ACC112 (cell line): ENCODE measurements around the gene UMAD1.

Experiments
- H2AFZ ChIP-seq: fragments of 200-600 bp; sonication (generic); one replicate; pipeline ENCODE4 v1.6.0; 2017; ENCODE audit warnings: antibody characterized with exemption, low read length; ENCODE audit not compliant: unreplicated experiment
- H3K27ac ChIP-seq: fragments of 200-600 bp; sonication (generic); 2 replicates; pipeline ENCODE4 v1.5.1; 2014; ENCODE audit warnings: low read depth, mild to moderate bottlenecking, antibody characterized with exemption, low read length, moderate library complexity
- H3K27me3 ChIP-seq: fragments of 200-600 bp; sonication (generic); 2 replicates; pipeline ENCODE4 v1.6.1; 2014; ENCODE audit warnings: mild to moderate bottlenecking, antibody characterized with exemption, low read length, moderate library complexity, mixed read lengths; ENCODE audit not compliant: insufficient read depth
- H3K36me3 ChIP-seq: fragments of 200-600 bp; sonication (generic); 2 replicates; pipeline ENCODE4 v1.6.1; 2016; ENCODE audit warnings: mild to moderate bottlenecking, antibody characterized with exemption, low read length, moderate library complexity, mixed read lengths; ENCODE audit not compliant: insufficient read depth
- H3K4me1 ChIP-seq: fragments of 200-600 bp; sonication (generic); one replicate; pipeline ENCODE4 v1.6.1; 2016; ENCODE audit warnings: low read length, mixed read lengths; ENCODE audit not compliant: insufficient read depth, unreplicated experiment, control insufficient read depth
- H3K4me3 ChIP-seq: fragments of 200-600 bp; sonication (generic); 2 replicates; pipeline ENCODE4 v1.5.1; 2014; ENCODE audit warnings: mild to moderate bottlenecking, low read depth, low read length
- H3K79me2 ChIP-seq: fragments of 200-600 bp; sonication (generic); one replicate; pipeline ENCODE4 v1.6.0; 2016; ENCODE audit warnings: low read length; ENCODE audit not compliant: control insufficient read depth, unreplicated experiment, insufficient read depth

The UMAD1 gene

DNA sequence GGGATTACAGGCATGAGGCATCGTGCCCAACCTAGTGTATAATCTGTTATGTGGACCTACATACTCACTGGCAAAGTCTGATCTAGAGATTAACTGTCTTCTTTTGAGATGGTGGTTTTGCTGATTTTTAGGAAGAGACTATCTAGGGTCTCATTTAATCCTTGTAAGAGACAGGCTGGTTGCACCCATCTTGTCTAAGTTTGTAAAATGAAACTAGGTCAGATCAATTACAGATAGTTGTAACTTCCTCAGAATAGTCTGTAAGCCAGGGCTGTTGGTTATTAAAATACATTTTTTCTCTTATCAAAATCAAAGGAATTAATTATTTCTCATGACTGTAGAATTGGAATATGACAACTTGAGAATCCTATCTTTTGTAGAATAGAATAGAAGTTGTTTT, 142.4 kb downstream of the UMAD1 start:
- no peak overlapping the region for H3K27ac ChIP-seq
- peak overlapping the region; percentile 0 for H3K4me3 ChIP-seq
- no peaks in the 10 kb centered on the region for H3K79me2 ChIP-seq
- H3K36me3 ChIP-seq: no peaks in the 10 kb centered on the region
- no peaks in the 10 kb centered on the region for H3K4me1 ChIP-seq
- no peaks in the 10 kb centered on the region for H3K27me3 ChIP-seq
- no peak overlapping the region for H2AFZ ChIP-seq

DNA sequence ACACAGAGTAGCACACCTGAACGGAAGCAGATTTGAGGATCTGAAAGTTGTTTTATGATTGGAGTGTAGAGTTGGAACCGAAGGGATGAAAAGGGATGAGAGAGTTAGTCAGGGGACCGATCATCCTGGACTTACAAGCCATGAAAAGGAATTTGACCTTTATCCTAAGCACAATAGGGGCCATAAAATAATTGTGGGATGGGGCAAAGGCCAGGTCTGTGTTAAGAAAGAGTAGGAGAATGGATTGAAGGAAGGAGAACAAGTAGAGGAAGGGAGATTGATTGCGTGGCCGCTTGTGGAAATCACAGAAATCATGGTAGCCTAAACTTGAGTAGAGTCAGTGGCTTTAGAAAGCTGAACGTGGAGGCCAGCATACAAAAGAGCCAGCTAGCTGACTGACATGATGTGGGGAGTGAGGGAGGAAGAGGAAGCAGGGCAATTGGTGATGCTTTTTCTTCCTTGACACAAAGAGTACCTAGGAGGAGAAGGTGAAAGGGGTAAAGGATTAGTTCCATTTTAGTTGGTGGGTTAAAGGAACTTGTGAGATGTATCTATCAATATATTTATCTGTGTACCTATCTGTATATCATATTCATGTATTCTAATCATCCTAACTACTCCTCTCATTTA, 144.9 kb downstream of the UMAD1 start:
- Histone ChIP-seq H3K36me3 (no peaks in the 10 kb centered on the region), H3K27me3 (no peaks in the 10 kb centered on the region), H2AFZ (no peak overlapping the region), H3K4me3 (no peak overlapping the region), H3K4me1 (no peaks in the 10 kb centered on the region), H3K79me2 (no peaks in the 10 kb centered on the region), H3K27ac (no peak overlapping the region)

GRCh38 chr7:7786595-7786994, 146.0 kb downstream of the UMAD1 start:
- no peaks in the 10 kb centered on the region for H3K4me1 ChIP-seq
- H3K79me2 ChIP-seq: no peaks in the 10 kb centered on the region
- no peak overlapping the region for H3K27ac ChIP-seq
- no peaks in the 10 kb centered on the region for H3K27me3 ChIP-seq
- H3K4me3 ChIP-seq: no peak overlapping the region
- no peaks in the 10 kb centered on the region for H3K36me3 ChIP-seq
- H2AFZ ChIP-seq: no peak overlapping the region

GRCh38 chr7:7789551-7789988, 149.0 kb downstream of the UMAD1 start:
- Histone ChIP-seq H2AFZ (no peak overlapping the region), H3K36me3 (no peaks in the 10 kb centered on the region), H3K27me3 (no peaks in the 10 kb centered on the region), H3K27ac (no peak overlapping the region), H3K4me1 (no peaks in the 10 kb centered on the region), H3K4me3 (no peak overlapping the region), H3K79me2 (no peaks in the 10 kb centered on the region)

- H3K4me3 ChIP-seq: no peak overlapping the region
- H3K79me2 ChIP-seq: no peaks in the 10 kb centered on the region
- H2AFZ ChIP-seq: no peak overlapping the region
- H3K4me1 ChIP-seq: peaks cover 1% of the 10 kb centered on the region
- no peaks in the 10 kb centered on the region for H3K36me3 ChIP-seq
- no peak overlapping the region for H3K27ac ChIP-seq
- H3K27me3 ChIP-seq: no peaks in the 10 kb centered on the region
Measured at GRCh38 chr7:7790041-7790741, 149.6 kb downstream of the UMAD1 start.

GRCh38 chr7:7791523-7791922, 151.0 kb downstream of the UMAD1 start:
- Histone ChIP-seq H3K36me3 (no peaks in the 10 kb centered on the region), H3K79me2 (no peaks in the 10 kb centered on the region), H3K27me3 (no peaks in the 10 kb centered on the region), H3K4me1 (peaks cover 11% of the 10 kb centered on the region), H2AFZ (no peak overlapping the region), H3K27ac (no peak overlapping the region), H3K4me3 (no peak overlapping the region)

- no peaks in the 10 kb centered on the region for H3K79me2 ChIP-seq
- H3K36me3 ChIP-seq: no peaks in the 10 kb centered on the region
- H2AFZ ChIP-seq: no peak overlapping the region
- no peak overlapping the region for H3K27ac ChIP-seq
- H3K27me3 ChIP-seq: no peaks in the 10 kb centered on the region
- H3K4me3 ChIP-seq: no peak overlapping the region
- H3K4me1 ChIP-seq: peaks cover 11% of the 10 kb centered on the region
Measured at GRCh38 chr7:7792056-7792455, 151.5 kb downstream of the UMAD1 start.

GRCh38 chr7:7793249-7793648, 152.7 kb downstream of the UMAD1 start:
- Histone ChIP-seq H3K36me3 (no peaks in the 10 kb centered on the region), H3K4me1 (peaks cover 11% of the 10 kb centered on the region), H3K27ac (no peak overlapping the region), H3K27me3 (no peaks in the 10 kb centered on the region), H2AFZ (no peak overlapping the region), H3K79me2 (no peaks in the 10 kb centered on the region), H3K4me3 (no peak overlapping the region)

DNA sequence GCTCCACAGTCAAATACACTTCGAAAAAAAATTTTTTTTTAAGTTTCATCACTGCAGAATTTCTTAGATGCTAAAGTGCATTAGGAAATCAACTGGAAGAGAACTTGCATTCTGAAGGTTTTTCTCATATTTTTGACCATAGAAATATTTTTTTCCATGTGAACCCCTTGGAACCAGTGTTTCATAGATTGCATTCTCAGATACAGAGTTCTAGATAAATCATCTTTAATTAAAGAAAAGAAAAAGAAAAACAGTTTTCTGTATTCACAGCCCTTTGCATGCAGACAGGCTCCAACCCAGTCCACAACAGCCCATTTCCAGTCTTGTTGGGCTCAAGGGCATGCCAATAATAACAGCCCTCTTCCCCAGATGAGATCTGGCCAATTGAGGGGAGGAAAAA, 153.4 kb downstream of the UMAD1 start:
- H3K36me3 ChIP-seq: no peaks in the 10 kb centered on the region
- H3K4me3 ChIP-seq: no peak overlapping the region
- no peaks in the 10 kb centered on the region for H3K27me3 ChIP-seq
- no peaks in the 10 kb centered on the region for H3K79me2 ChIP-seq
- no peak overlapping the region for H3K27ac ChIP-seq
- no peak overlapping the region for H2AFZ ChIP-seq
- H3K4me1 ChIP-seq: peaks cover 16% of the 10 kb centered on the region

DNA sequence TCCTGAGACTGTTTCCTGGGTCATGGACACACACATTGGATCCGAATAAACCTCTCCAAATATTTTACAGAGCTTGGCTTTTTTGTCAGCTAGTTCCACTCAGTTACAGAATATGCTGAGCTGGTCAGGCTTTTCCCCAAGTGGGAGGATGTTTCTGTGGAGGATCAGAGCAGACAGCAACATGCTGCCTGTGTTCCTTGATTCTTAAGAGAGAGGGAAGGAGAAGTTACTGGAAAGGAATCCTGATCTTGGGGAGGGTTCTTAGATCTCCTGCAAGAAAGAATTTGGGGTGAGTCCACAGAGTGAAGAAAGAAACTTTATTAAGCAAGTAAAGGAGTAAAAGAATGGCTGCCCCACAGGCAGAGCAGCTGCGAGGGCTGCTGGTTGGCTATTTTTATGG, 154.7 kb downstream of the UMAD1 start:
- Histone ChIP-seq H3K79me2 (no peaks in the 10 kb centered on the region), H3K27ac (peak overlapping the region; percentile 26; the same call in 1 of the 2 replicates), H3K4me3 (no peak overlapping the region), H3K4me1 (peaks cover 16% of the 10 kb centered on the region), H3K36me3 (no peaks in the 10 kb centered on the region), H3K27me3 (no peaks in the 10 kb centered on the region), H2AFZ (no peak overlapping the region)

DNA sequence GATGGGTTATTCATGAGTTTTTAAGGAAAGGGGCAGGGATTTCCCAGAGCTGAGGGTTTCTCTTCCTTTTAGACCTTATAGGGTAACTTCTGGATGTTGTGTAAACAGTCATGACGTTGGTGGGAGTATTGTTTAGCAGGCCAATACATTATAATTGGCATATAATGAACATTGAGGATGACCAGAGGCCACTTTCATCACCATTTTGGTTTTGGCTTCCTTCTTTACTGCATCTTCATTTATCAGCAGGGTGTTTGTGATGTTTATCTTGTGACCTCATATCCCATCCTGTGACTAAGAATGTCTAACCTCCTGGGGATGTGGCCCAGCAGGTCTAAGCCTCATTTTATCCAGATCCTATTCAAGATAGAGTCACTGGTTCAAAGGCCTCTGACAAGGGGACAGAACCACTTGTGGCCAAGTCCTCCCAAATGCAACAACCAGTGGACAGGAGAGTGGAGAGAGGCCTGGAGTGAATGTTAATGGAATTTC, 155.1 kb downstream of the UMAD1 start:
- no peaks in the 10 kb centered on the region for H3K79me2 ChIP-seq
- H3K4me1 ChIP-seq: peaks cover 16% of the 10 kb centered on the region
- H3K36me3 ChIP-seq: no peaks in the 10 kb centered on the region
- no peak overlapping the region for H3K4me3 ChIP-seq
- H2AFZ ChIP-seq: no peak overlapping the region
- H3K27me3 ChIP-seq: no peaks in the 10 kb centered on the region
- peak overlapping the region; percentile 31; the same call in 1 of the 2 replicates for H3K27ac ChIP-seq
